GM23248 (cell line): ENCODE measurements around the gene COX7B2. TPM values are rescaled to one million over a fixed set of nuclear protein-coding genes. Genes with fewer than 3 reads are reported as not detected.

Experiments used
- DNase-seq: peaks from one replicate; pipeline ENCODE4 v3.0.0-alpha.2; 2015
- H2AFZ ChIP-seq: fragments of 200-600 bp; sonication (generic); 2 replicates; pipeline ENCODE4 v1.6.1; 2016; ENCODE audit warnings: antibody characterized with exemption
- H3F3A ChIP-seq: fragments of 200-600 bp; sonication (generic); 2 replicates; pipeline ENCODE4 v1.6.1; 2016; ENCODE audit warnings: mild to moderate bottlenecking, antibody characterized with exemption, mixed run types; ENCODE audit not compliant: insufficient read depth
- H3K27ac ChIP-seq: fragments of 200-600 bp; sonication (generic); 2 replicates; pipeline ENCODE4 v1.5.1; 2016; ENCODE audit warnings: mild to moderate bottlenecking
- H3K27me3 ChIP-seq: fragments of 200-600 bp; sonication (generic); replicated peaks from 2 replicates; pipeline ENCODE4 v1.6.1; 2016; ENCODE audit warnings: mild to moderate bottlenecking; ENCODE audit not compliant: insufficient read depth
- H3K36me3 ChIP-seq: fragments of 200-600 bp; sonication (generic); 2 replicates; pipeline ENCODE4 v1.6.1; 2016; ENCODE audit warnings: low read depth, mild to moderate bottlenecking
- H3K4me1 ChIP-seq: fragments of 200-600 bp; sonication (generic); 2 replicates; pipeline ENCODE4 v1.6.1; 2016; ENCODE audit warnings: mild to moderate bottlenecking; ENCODE audit not compliant: insufficient read depth
- H3K4me2 ChIP-seq: fragments of 200-600 bp; sonication (generic); one replicate; pipeline ENCODE4 v1.6.1; 2016; ENCODE audit warnings: mild to moderate bottlenecking; ENCODE audit not compliant: unreplicated experiment
- H3K4me3 ChIP-seq: fragments of 200-600 bp; sonication (generic); 2 replicates; pipeline ENCODE4 v1.5.1; 2016; ENCODE audit warnings: mild to moderate bottlenecking
- H3K79me2 ChIP-seq: fragments of 200-600 bp; sonication (generic); 2 replicates; pipeline ENCODE4 v1.6.1; 2016; ENCODE audit warnings: mild to moderate bottlenecking; ENCODE audit not compliant: insufficient read depth
- H3K9ac ChIP-seq: fragments of 200-600 bp; sonication (generic); 2 replicates; pipeline ENCODE4 v1.6.1; 2016; ENCODE audit warnings: mild to moderate bottlenecking
- H3K9me2 ChIP-seq: fragments of 200-600 bp; sonication (generic); 2 replicates; pipeline ENCODE4 v1.6.1; 2016; ENCODE audit warnings: mixed run types, mild to moderate bottlenecking, moderate library complexity; ENCODE audit not compliant: insufficient read depth
- H3K9me3 ChIP-seq: fragments of 200-600 bp; sonication (generic); one replicate; pipeline ENCODE4 v1.6.1; 2017; ENCODE audit warnings: low read depth
- H4K20me1 ChIP-seq: fragments of 200-600 bp; sonication (generic); 2 replicates; pipeline ENCODE4 v1.6.0; 2016; ENCODE audit not compliant: insufficient read depth
- EZH2 ChIP-seq: fragments of 200-600 bp; sonication (generic); IDR thresholded peaks from 2 replicates; pipeline ENCODE4 v1.6.1; 2018; ENCODE audit warnings: antibody characterized with exemption, mild to moderate bottlenecking; ENCODE audit not compliant: insufficient read depth, poor library complexity, severe bottlenecking
- EZH2phosphoT487 ChIP-seq: fragments of 200-600 bp; sonication (generic); IDR thresholded peaks from 2 replicates; pipeline ENCODE4 v1.6.1; 2018; ENCODE audit warnings: antibody characterized with exemption, moderate library complexity, mild to moderate bottlenecking, low read depth; ENCODE audit not compliant: insufficient read depth
- WGBS, 2 experiments: methylation state at CpG; one replicate each; pipeline ENCODE4 v1.1.6; 2015 to 2017; ENCODE audit warnings: low lambda C conversion rate in 2 of 2, low coverage in 1 of 2; ENCODE audit errors: missing lambda C conversion rate in 2 of 2; 5-methylcytosine and 5-hydroxymethylcytosine counted together
- in situ Hi-C: fragments of 300-500 bp; cut with MboI; formaldehyde crosslinking; loops from 2 replicates; pipeline ENCODE4 v1.15.0; 2020
- polyA plus RNA-seq: library from polyadenylated mRNA; unstranded; fragments of >200 nt; fragmentation: Nextera tagmentation; extraction: Ambion mirVana; gene quantifications from 2 replicates; pipeline ENCODE4 v1.2.1, GENCODE V29; 2016
- total RNA-seq: library from RNA; depleted of rRNA; stranded (reverse); fragments of >200 nt; shearing (Covaris generic); gene quantifications from 2 replicates; pipeline ENCODE4 v1.2.3, GENCODE V29; 2014

Gene COX7B2
- total and polyA plus RNA-seq, 2 experiments from 2014 or later, result not detected

- no peaks in the 10 kb centered on the region for H3K4me1 ChIP-seq
- H3K4me3 ChIP-seq, result no peak overlapping the region
- no peaks in the 10 kb centered on the region for H3K9me2 ChIP-seq
- TF ChIP-seq EZH2 (no peak), EZH2phosphoT487 (no peak)
- H3F3A ChIP-seq, result no peaks in the 10 kb centered on the region
- H3K36me3 ChIP-seq, result no peaks in the 10 kb centered on the region
- 4 to 8% methylated on average over 2 of the region's 2 CpGs for WGBS, 2 experiments
- no peak overlapping the region for H3K27ac ChIP-seq
- H3K79me2 ChIP-seq, result no peaks in the 10 kb centered on the region
- no peak overlapping the region for H3K4me2 ChIP-seq
- DNase-seq, result no peak
- H3K9me3 ChIP-seq, result no peaks in the 10 kb centered on the region
- no peaks in the 10 kb centered on the region for H3K27me3 ChIP-seq
- in situ Hi-C loops, result no loop called here
- H2AFZ ChIP-seq, result no peak overlapping the region
- no peaks in the 10 kb centered on the region for H4K20me1 ChIP-seq
- no peak overlapping the region for H3K9ac ChIP-seq
These were observed 43.4 kb upstream of the COX7B2 start for GRCh38 chr4:46952451-46952850.

GRCh38 chr4:46950826-46951225 lies 41.8 kb upstream of the COX7B2 start:
- Histone ChIP-seq H3K27me3 (no peaks in the 10 kb centered on the region), H3K36me3 (no peaks in the 10 kb centered on the region), H3K4me3 (no peak overlapping the region), H3K9ac (no peak overlapping the region), H4K20me1 (no peaks in the 10 kb centered on the region), H3K27ac (no peak overlapping the region), H3F3A (no peaks in the 10 kb centered on the region), H3K79me2 (no peaks in the 10 kb centered on the region), H3K4me1 (no peaks in the 10 kb centered on the region), H3K9me3 (no peaks in the 10 kb centered on the region), H3K9me2 (no peaks in the 10 kb centered on the region), H2AFZ (no peak overlapping the region), H3K4me2 (no peak overlapping the region)
- in situ Hi-C loops, result no loop called here
- TF ChIP-seq EZH2 (no peak), EZH2phosphoT487 (no peak)
- 23% methylated on average over 3 of the region's 3 CpGs for WGBS, 2 experiments
- no peak for DNase-seq

- H2AFZ ChIP-seq, result no peak overlapping the region
- no peak overlapping the region for H3K4me3 ChIP-seq
- H3K9me3 ChIP-seq, result no peaks in the 10 kb centered on the region
- no peaks in the 10 kb centered on the region for H3K27me3 ChIP-seq
- H3K9me2 ChIP-seq, result no peaks in the 10 kb centered on the region
- H4K20me1 ChIP-seq, result no peaks in the 10 kb centered on the region
- H3K9ac ChIP-seq, result no peak overlapping the region
- H3F3A ChIP-seq, result no peaks in the 10 kb centered on the region
- no peak overlapping the region for H3K27ac ChIP-seq
- WGBS, 2 experiments, result 0 to 6% methylated on average over 1 of the region's 1 CpG
- no peak for DNase-seq
- no peak overlapping the region for H3K4me2 ChIP-seq
- no peaks in the 10 kb centered on the region for H3K4me1 ChIP-seq
- H3K36me3 ChIP-seq, result no peaks in the 10 kb centered on the region
- in situ Hi-C loops, result no loop called here
- TF ChIP-seq EZH2 (no peak), EZH2phosphoT487 (no peak)
- H3K79me2 ChIP-seq, result no peaks in the 10 kb centered on the region
These were observed 40.8 kb upstream of the COX7B2 start for GRCh38 chr4:46949822-46950221.

- Histone ChIP-seq H4K20me1 (no peaks in the 10 kb centered on the region), H3K27me3 (no peaks in the 10 kb centered on the region), H3K9ac (no peak overlapping the region), H3K36me3 (no peaks in the 10 kb centered on the region), H3K79me2 (no peaks in the 10 kb centered on the region), H2AFZ (no peak overlapping the region), H3K4me1 (no peaks in the 10 kb centered on the region), H3K9me2 (no peaks in the 10 kb centered on the region), H3K4me2 (no peak overlapping the region), H3K4me3 (no peak overlapping the region), H3F3A (no peaks in the 10 kb centered on the region), H3K27ac (no peak overlapping the region), H3K9me3 (no peaks in the 10 kb centered on the region)
- in situ Hi-C loops, result no loop called here
- DNase-seq, result no peak
- 0% methylated on average over 2 of the region's 2 CpGs for WGBS, 2 experiments
- TF ChIP-seq EZH2 (no peak), EZH2phosphoT487 (no peak)
These were observed 38.5 kb upstream of the COX7B2 start for GRCh38 chr4:46947541-46947940.

- H3K9me2 ChIP-seq, result no peaks in the 10 kb centered on the region
- H3K9me3 ChIP-seq, result no peaks in the 10 kb centered on the region
- no peaks in the 10 kb centered on the region for H3K27me3 ChIP-seq
- 6 to 7% methylated on average over 6 of the region's 6 CpGs for WGBS, 2 experiments
- no peak overlapping the region for H3K27ac ChIP-seq
- DNase-seq, result peak; percentile 26
- TF ChIP-seq EZH2 (no peak), EZH2phosphoT487 (no peak)
- in situ Hi-C loops, result no loop called here
- no peaks in the 10 kb centered on the region for H4K20me1 ChIP-seq
- no peak overlapping the region for H3K9ac ChIP-seq
- no peaks in the 10 kb centered on the region for H3K4me1 ChIP-seq
- H3K4me2 ChIP-seq, result no peak overlapping the region
- H2AFZ ChIP-seq, result no peak overlapping the region
- no peak overlapping the region for H3K4me3 ChIP-seq
- H3F3A ChIP-seq, result no peaks in the 10 kb centered on the region
- no peaks in the 10 kb centered on the region for H3K79me2 ChIP-seq
- H3K36me3 ChIP-seq, result no peaks in the 10 kb centered on the region
These were observed 38.0 kb upstream of the COX7B2 start for GRCh38 chr4:46946919-46947536.
